ENCODE data around the gene HDGFL3.
"Not testable (repeated sequence)": the region's sequence is repeated elsewhere in the genome, so short reads cannot be mapped to it uniquely, and the experiment has no call there.

HDGFL3 gene

GRCh38 chr15:83178390-83178789, 29.2 kb downstream of the HDGFL3 start:
- peak overlapping the region; percentile 21; the same call in 1 of the 2 replicates for H3K27ac ChIP-seq
- H3K9me3 ChIP-seq (ENCODE audit: severe bottlenecking): no peaks in the 10 kb centered on the region
- DNase-seq: no peak
- TF ChIP-seq CTCF (IDR thresholded peaks at IDR 0.05; ENCODE audit: low read depth, low read length): no peak
- H3K4me3 ChIP-seq (ENCODE audit: low read depth, low read length): no peak overlapping the region
- H3K27me3 ChIP-seq (ENCODE audit: insufficient read depth, low read depth, severe bottlenecking): no peaks in the 10 kb centered on the region
- H3K36me3 ChIP-seq: peaks cover 3% of the 10 kb centered on the region

DNA sequence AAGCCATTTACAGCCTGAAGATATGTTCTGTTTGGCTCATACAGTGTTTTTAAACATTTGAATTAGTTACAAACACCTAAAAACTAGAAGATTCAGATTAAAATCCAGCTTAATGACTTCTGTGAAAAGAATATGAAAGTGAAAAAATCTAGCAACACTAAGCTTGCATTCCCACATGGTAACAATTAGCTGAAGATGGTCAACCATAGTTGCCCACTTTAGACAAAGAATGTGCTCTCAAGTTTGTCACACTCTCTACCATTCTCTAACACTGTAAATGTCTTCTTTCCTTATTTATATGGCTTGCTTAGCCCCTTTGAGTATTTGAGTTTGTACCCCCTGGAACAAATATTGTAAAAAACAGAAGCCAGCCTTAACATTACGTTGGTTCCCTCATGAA, 32.7 kb downstream of the HDGFL3 start:
- H3K27ac ChIP-seq: peak overlapping the region; percentile 83
- TF ChIP-seq CTCF (IDR thresholded peaks at IDR 0.05; ENCODE audit: low read depth, low read length): no peak
- peaks cover 12% of the 10 kb centered on the region for H3K36me3 ChIP-seq
- no peak for DNase-seq
- no peaks in the 10 kb centered on the region for H3K27me3 ChIP-seq (ENCODE audit: insufficient read depth, low read depth, severe bottlenecking)
- no peak overlapping the region for H3K4me3 ChIP-seq (ENCODE audit: low read depth, low read length)
- peaks cover 3% of the 10 kb centered on the region for H3K9me3 ChIP-seq (ENCODE audit: severe bottlenecking)

GRCh38 chr15:83170474-83171165, 37.0 kb downstream of the HDGFL3 start:
- Histone ChIP-seq H3K4me3 (ENCODE audit: low read depth, low read length) (no peak overlapping the region), H3K27ac (no peak overlapping the region), H3K36me3 (peaks cover 9% of the 10 kb centered on the region), H3K9me3 (ENCODE audit: severe bottlenecking) (peaks cover 10% of the 10 kb centered on the region), H3K27me3 (ENCODE audit: insufficient read depth, low read depth, severe bottlenecking) (no peaks in the 10 kb centered on the region)
- no peak for TF ChIP-seq CTCF (IDR thresholded peaks at IDR 0.05; ENCODE audit: low read depth, low read length)
- DNase-seq: no peak

- H3K27me3 ChIP-seq (ENCODE audit: insufficient read depth, low read depth, severe bottlenecking); H3K4me3 ChIP-seq (ENCODE audit: low read depth, low read length); H3K27ac ChIP-seq; H3K36me3 ChIP-seq; DNase-seq: not testable (repeated sequence)
- H3K9me3 ChIP-seq (ENCODE audit: severe bottlenecking): peaks cover 10% of the 10 kb centered on the region
These were observed 38.0 kb downstream of the HDGFL3 start for GRCh38 chr15:83169576-83169975.

GRCh38 chr15:83166830-83167229, 40.8 kb downstream of the HDGFL3 start:
- H3K27me3 ChIP-seq (ENCODE audit: insufficient read depth, low read depth, severe bottlenecking): no peaks in the 10 kb centered on the region
- no peak for DNase-seq
- H3K9me3 ChIP-seq (ENCODE audit: severe bottlenecking): peaks cover 10% of the 10 kb centered on the region
- peaks cover 12% of the 10 kb centered on the region for H3K36me3 ChIP-seq
- TF ChIP-seq CTCF (IDR thresholded peaks at IDR 0.05; ENCODE audit: low read depth, low read length): no peak
- H3K4me3 ChIP-seq (ENCODE audit: low read depth, low read length): no peak overlapping the region
- no peak overlapping the region for H3K27ac ChIP-seq

DNA sequence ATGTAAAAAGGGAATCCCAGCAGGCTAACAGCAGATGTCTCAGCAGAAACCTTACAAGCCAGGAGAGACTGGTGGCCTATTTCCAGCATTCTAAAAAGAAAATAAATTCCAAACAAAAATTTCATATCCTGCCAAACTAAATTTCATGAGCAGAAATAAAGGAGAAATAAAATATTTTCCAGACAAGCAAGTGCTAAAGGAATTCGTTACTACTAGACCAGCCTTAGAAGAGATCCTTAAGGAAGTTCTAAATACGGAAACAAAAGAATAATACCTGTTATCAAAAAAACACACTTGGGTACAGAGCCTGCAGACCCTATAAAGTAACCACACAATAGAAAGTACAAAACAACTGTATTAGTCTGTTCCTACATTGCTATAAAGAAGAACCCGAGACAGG, 41.4 kb downstream of the HDGFL3 start:
- no peak for DNase-seq
- Histone ChIP-seq H3K36me3 (peaks cover 12% of the 10 kb centered on the region), H3K9me3 (ENCODE audit: severe bottlenecking) (peaks cover 10% of the 10 kb centered on the region), H3K27ac (no peak overlapping the region), H3K4me3 (ENCODE audit: low read depth, low read length) (no peak overlapping the region), H3K27me3 (ENCODE audit: insufficient read depth, low read depth, severe bottlenecking) (no peaks in the 10 kb centered on the region)
- no peak for TF ChIP-seq CTCF (IDR thresholded peaks at IDR 0.05; ENCODE audit: low read depth, low read length)

Measured in WERI-Rb-1 (cell line).